ENCODE measurements around the gene DCC. TPM values are rescaled to one million over a fixed set of nuclear protein-coding genes. Genes with fewer than 3 reads are reported as not detected.

The DCC gene
- polyA plus RNA-seq, 1 of the 3 experiments (the other 2 are of a cell fraction) = 0.20 TPM

DNA sequence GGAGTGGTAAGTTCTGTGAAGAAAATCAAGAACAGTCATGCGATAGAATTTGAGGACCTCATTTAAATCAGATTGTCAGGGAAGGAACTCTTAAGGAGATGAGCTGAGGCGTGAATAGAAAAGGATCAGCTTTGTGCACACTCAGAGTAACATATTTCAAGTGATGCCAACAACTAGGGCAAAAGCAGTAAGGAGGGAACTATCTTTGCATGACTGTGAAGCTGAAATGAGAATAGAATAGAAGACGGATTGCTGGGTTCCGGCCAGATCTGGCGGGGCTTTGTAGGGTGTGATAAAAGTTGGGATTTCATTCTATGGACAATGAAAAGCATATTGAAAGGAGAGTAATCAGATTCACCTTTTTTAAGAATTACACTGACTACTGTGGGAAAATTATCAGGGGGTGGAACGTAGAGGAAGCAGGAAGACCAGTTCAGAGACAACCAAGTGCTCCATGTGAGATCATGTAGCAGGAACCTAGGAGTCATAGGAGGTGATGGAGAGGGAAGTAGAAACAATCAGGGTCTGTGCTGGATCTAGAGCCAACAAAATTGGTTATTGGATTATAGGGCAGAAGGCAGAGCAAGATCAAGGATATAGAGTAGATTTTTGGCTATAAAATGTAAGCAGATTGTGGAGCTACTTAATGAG, 884.3 kb downstream of the DCC start:
- ChIA-PET POLR2A (no interaction called here), CTCF (interaction anchor here (1.0 kb wide), 1 partner anchor 17 kb away, joined by 3 read pairs; no protein-coding TSS in a partner anchor)
- Histone ChIP-seq H3K9me3 (no peaks in the 10 kb centered on the region), H3K9me2 (no peaks in the 10 kb centered on the region), H3K4me1 (ENCODE audit: control insufficient read depth in 1 of 2, insufficient read depth in 2 of 2, low read depth in 1 of 2, low read length in 1 of 2) (no peaks in the 10 kb centered on the region), H3K79me2 (ENCODE audit: insufficient read depth) (no peaks in the 10 kb centered on the region), H4K20me1 (ENCODE audit: insufficient read depth) (no peaks in the 10 kb centered on the region), H2AFZ (ENCODE audit: low read depth) (no peak overlapping the region), H3K27ac (ENCODE audit: low read depth in 2 of 2, low read length in 1 of 2) (no peak overlapping the region), H3K27me3 (ENCODE audit: insufficient read depth) (no peaks in the 10 kb centered on the region), H3K4me3 (ENCODE audit: low read depth in 2 of 2, low read length in 1 of 2) (no peak overlapping the region), H3K4me2 (no peak overlapping the region), H3K36me3 (replicated peaks in 1 of 2; ENCODE audit: control insufficient read depth in 1 of 2, insufficient read depth in 2 of 2, low read length in 1 of 2) (no peaks in the 10 kb centered on the region), H3F3A (replicated peaks; ENCODE audit: insufficient read depth) (no peaks in the 10 kb centered on the region), H3K9ac (no peak overlapping the region)
- DNase-seq = no peak
- TF ChIP-seq CHD2 (IDR thresholded peaks at IDR 0.05; ENCODE audit: low read length, partially characterized antibody) = no peak
- 46% methylated on average over 6 of the region's 6 CpGs for WGBS (ENCODE audit: low lambda C conversion rate)

DNA sequence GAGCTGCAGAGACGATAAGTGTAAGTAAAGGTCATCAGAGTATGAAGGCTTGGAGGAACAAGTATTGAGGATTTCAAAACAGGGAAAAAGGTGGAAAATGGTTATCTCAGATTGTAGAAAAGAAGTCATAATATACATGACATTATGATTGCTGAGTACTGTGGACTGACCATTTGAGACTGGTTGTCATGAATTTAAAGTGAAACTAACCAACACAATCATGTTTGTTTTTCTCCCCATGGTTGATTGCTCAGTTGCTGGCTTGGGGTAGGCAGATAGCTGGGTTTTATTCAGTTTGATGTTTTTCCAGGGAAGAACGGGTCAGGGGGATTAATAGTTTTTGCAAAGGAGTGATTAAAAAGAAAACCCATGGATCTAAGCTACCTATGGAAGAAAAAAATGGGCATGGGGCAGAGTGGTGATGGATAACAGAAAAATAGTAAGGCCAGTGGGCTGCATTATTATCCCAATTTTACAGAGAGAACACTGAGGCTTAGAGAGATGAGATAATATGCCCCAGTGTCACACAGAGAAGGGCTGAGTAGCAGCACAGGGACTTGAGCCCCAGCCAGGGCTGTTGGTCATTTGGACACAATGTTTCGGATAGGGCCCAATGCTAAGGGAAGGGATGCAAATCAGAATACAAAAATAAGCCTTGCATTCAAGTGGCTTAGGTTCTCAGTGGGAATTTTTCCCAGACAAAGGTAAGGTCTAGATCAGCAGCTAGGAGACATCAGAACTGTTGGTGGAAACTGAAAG, 885.7 kb downstream of the DCC start:
- H3F3A ChIP-seq (replicated peaks; ENCODE audit: insufficient read depth) = no peaks in the 10 kb centered on the region
- no peak overlapping the region for H3K27ac ChIP-seq (ENCODE audit: low read depth in 2 of 2, low read length in 1 of 2)
- no peak overlapping the region for H3K4me3 ChIP-seq (ENCODE audit: low read depth in 2 of 2, low read length in 1 of 2)
- POLR2A ChIA-PET = no interaction called here
- no peaks in the 10 kb centered on the region for H3K9me3 ChIP-seq
- no peaks in the 10 kb centered on the region for H3K36me3 ChIP-seq (replicated peaks in 1 of 2; ENCODE audit: control insufficient read depth in 1 of 2, insufficient read depth in 2 of 2, low read length in 1 of 2)
- no peak for DNase-seq
- H3K27me3 ChIP-seq (ENCODE audit: insufficient read depth) = no peaks in the 10 kb centered on the region
- no peaks in the 10 kb centered on the region for H4K20me1 ChIP-seq (ENCODE audit: insufficient read depth)
- no peak overlapping the region for H3K4me2 ChIP-seq
- 21% methylated on average over 3 of the region's 3 CpGs for WGBS (ENCODE audit: low lambda C conversion rate)
- no peaks in the 10 kb centered on the region for H3K9me2 ChIP-seq
- no peaks in the 10 kb centered on the region for H3K79me2 ChIP-seq (ENCODE audit: insufficient read depth)
- no peak overlapping the region for H2AFZ ChIP-seq (ENCODE audit: low read depth)
- H3K9ac ChIP-seq = no peak overlapping the region
- CTCF ChIA-PET = interaction anchor here (0.6 kb wide), 1 partner anchor 106 kb away, joined by 3 read pairs; no protein-coding TSS in a partner anchor
- TF ChIP-seq, protein P1, sequence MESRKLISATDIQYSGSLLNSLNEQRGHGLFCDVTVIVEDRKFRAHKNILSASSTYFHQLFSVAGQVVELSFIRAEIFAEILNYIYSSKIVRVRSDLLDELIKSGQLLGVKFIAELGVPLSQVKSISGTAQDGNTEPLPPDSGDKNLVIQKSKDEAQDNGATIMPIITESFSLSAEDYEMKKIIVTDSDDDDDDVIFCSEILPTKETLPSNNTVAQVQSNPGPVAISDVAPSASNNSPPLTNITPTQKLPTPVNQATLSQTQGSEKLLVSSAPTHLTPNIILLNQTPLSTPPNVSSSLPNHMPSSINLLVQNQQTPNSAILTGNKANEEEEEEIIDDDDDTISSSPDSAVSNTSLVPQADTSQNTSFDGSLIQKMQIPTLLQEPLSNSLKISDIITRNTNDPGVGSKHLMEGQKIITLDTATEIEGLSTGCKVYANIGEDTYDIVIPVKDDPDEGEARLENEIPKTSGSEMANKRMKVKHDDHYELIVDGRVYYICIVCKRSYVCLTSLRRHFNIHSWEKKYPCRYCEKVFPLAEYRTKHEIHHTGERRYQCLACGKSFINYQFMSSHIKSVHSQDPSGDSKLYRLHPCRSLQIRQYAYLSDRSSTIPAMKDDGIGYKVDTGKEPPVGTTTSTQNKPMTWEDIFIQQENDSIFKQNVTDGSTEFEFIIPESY (IDR thresholded peaks at IDR 0.05; ENCODE audit: borderline replicate concordance, low read depth) = no peak
- no peak for TF ChIP-seq CHD2 (IDR thresholded peaks at IDR 0.05; ENCODE audit: low read length, partially characterized antibody)
- no peak for TF ChIP-seq NRF1 (IDR thresholded peaks at IDR 0.05; ENCODE audit: low read depth, low read length)
- no peak for TF ChIP-seq MXI1 (IDR thresholded peaks at IDR 0.05; ENCODE audit: low read depth, low read length)
- TF ChIP-seq, protein P2, sequence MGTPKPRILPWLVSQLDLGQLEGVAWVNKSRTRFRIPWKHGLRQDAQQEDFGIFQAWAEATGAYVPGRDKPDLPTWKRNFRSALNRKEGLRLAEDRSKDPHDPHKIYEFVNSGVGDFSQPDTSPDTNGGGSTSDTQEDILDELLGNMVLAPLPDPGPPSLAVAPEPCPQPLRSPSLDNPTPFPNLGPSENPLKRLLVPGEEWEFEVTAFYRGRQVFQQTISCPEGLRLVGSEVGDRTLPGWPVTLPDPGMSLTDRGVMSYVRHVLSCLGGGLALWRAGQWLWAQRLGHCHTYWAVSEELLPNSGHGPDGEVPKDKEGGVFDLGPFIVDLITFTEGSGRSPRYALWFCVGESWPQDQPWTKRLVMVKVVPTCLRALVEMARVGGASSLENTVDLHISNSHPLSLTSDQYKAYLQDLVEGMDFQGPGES (IDR thresholded peaks at IDR 0.05; ENCODE audit: low read depth, low read length) = no peak
- TF ChIP-seq, protein P3, sequence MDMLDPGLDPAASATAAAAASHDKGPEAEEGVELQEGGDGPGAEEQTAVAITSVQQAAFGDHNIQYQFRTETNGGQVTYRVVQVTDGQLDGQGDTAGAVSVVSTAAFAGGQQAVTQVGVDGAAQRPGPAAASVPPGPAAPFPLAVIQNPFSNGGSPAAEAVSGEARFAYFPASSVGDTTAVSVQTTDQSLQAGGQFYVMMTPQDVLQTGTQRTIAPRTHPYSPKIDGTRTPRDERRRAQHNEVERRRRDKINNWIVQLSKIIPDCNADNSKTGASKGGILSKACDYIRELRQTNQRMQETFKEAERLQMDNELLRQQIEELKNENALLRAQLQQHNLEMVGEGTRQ (IDR thresholded peaks at IDR 0.05; ENCODE audit: borderline replicate concordance, low read depth, low read length) = no peak
- TF ChIP-seq, protein P4, sequence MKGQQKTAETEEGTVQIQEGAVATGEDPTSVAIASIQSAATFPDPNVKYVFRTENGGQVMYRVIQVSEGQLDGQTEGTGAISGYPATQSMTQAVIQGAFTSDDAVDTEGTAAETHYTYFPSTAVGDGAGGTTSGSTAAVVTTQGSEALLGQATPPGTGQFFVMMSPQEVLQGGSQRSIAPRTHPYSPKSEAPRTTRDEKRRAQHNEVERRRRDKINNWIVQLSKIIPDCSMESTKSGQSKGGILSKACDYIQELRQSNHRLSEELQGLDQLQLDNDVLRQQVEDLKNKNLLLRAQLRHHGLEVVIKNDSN (IDR thresholded peaks at IDR 0.05; ENCODE audit: borderline replicate concordance, low read depth) = no peak
- TF ChIP-seq FOXM1 (IDR thresholded peaks at IDR 0.05; ENCODE audit: low read depth) = no peak
- no peak for TF ChIP-seq SMC3 (IDR thresholded peaks at IDR 0.05; ENCODE audit: low read depth, low read length)
- no peak for TF ChIP-seq FOXJ3 (CRISPR knock-in tag; IDR thresholded peaks at IDR 0.05)
- no peak for TF ChIP-seq RAD21 (IDR thresholded peaks at IDR 0.05; ENCODE audit: low read length)
- no peak for TF ChIP-seq TAF1 (IDR thresholded peaks at IDR 0.05; ENCODE audit: borderline replicate concordance, low read depth, low read length)
- TF ChIP-seq JUND (IDR thresholded peaks at IDR 0.05) = no peak
- TF ChIP-seq, protein P5, sequence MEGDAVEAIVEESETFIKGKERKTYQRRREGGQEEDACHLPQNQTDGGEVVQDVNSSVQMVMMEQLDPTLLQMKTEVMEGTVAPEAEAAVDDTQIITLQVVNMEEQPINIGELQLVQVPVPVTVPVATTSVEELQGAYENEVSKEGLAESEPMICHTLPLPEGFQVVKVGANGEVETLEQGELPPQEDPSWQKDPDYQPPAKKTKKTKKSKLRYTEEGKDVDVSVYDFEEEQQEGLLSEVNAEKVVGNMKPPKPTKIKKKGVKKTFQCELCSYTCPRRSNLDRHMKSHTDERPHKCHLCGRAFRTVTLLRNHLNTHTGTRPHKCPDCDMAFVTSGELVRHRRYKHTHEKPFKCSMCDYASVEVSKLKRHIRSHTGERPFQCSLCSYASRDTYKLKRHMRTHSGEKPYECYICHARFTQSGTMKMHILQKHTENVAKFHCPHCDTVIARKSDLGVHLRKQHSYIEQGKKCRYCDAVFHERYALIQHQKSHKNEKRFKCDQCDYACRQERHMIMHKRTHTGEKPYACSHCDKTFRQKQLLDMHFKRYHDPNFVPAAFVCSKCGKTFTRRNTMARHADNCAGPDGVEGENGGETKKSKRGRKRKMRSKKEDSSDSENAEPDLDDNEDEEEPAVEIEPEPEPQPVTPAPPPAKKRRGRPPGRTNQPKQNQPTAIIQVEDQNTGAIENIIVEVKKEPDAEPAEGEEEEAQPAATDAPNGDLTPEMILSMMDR (IDR thresholded peaks at IDR 0.05) = no peak
- TF ChIP-seq FOSL2 (IDR thresholded peaks at IDR 0.05; ENCODE audit: borderline replicate concordance, low read depth) = no peak
- no peak for TF ChIP-seq RCOR1 (IDR thresholded peaks at IDR 0.05; ENCODE audit: low read length)
- no peak for TF ChIP-seq ELF1 (IDR thresholded peaks at IDR 0.05)
- TF ChIP-seq TEAD4 (IDR thresholded peaks at IDR 0.05; ENCODE audit: borderline replicate concordance, insufficient read depth) = no peak
- H3K4me1 ChIP-seq (ENCODE audit: control insufficient read depth in 1 of 2, insufficient read depth in 2 of 2, low read depth in 1 of 2, low read length in 1 of 2) = no peaks in the 10 kb centered on the region
